ENCODE measurements around the gene ZNRF3. TPM values are rescaled to one million over a fixed set of nuclear protein-coding genes. Genes with fewer than 3 reads are reported as not detected.

ZNRF3 gene
- total and polyA plus RNA-seq, 8 donors = 8.8 to 30.4 (median 27.2) TPM

DNA sequence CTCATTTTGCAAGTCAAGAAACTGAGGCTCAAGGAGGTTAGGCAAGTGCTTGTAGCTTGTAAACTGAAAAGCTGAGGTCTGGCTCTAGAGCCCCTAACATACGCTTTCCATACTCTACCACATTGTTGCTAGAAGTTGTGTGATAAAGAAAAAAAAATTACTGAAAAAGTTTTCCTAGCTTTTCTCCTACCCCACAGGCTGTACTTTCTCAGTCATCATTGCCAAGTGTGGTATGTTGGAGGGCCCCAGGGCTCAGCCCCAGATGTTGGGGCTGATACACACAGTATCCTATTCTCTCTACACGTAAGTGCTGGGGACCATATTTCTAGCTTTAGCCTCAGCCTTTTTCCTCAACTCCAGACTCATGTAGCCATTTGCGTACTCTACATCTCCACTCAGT, 205.4 kb downstream of the ZNRF3 start:
- Histone ChIP-seq H3K27ac (no peak overlapping the region), H3K27me3 (no peaks in the 10 kb centered on the region), H3K36me3 (no peaks in the 10 kb centered on the region), H3K4me3 (no peak overlapping the region), H3K9me3 (no peaks in the 10 kb centered on the region), H3K4me1 (peaks cover 8 to 29% of the 10 kb centered on the region in 2 donors)
- intact Hi-C loops (cut with DNase I) = no loop called here
- no peak for DNase-seq
- ATAC-seq = no peak
- TF ChIP-seq, protein P1, sequence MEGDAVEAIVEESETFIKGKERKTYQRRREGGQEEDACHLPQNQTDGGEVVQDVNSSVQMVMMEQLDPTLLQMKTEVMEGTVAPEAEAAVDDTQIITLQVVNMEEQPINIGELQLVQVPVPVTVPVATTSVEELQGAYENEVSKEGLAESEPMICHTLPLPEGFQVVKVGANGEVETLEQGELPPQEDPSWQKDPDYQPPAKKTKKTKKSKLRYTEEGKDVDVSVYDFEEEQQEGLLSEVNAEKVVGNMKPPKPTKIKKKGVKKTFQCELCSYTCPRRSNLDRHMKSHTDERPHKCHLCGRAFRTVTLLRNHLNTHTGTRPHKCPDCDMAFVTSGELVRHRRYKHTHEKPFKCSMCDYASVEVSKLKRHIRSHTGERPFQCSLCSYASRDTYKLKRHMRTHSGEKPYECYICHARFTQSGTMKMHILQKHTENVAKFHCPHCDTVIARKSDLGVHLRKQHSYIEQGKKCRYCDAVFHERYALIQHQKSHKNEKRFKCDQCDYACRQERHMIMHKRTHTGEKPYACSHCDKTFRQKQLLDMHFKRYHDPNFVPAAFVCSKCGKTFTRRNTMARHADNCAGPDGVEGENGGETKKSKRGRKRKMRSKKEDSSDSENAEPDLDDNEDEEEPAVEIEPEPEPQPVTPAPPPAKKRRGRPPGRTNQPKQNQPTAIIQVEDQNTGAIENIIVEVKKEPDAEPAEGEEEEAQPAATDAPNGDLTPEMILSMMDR (IDR thresholded peaks at IDR 0.05) = no peak

DNA sequence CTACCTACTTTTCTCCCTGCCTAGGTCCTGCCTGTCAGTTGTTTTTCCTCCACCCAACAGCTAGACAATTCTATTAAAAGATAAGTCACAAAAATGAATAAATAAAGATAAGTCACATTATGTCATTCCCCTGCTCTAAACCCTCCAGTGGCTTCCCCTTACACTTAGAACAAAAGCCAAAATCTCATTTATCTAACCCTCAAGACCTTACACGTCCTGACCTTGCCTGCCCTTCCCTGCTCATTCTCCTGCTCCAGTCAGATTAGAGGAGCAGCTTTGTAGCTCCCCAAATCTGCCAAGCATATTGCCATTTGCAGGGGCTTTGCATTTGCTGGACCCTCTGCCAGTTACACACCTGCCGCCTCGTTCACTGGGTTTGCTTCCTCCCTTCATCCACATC, 206.1 kb downstream of the ZNRF3 start:
- Histone ChIP-seq H3K4me3 (no peak overlapping the region), H3K4me1 (peaks cover 8 to 22% of the 10 kb centered on the region in 2 donors), H3K27me3 (no peaks in the 10 kb centered on the region), H3K36me3 (no peaks in the 10 kb centered on the region), H3K27ac (no peak overlapping the region), H3K9me3 (no peaks in the 10 kb centered on the region)
- DNase-seq = no peak
- TF ChIP-seq, protein P1 (IDR thresholded peaks at IDR 0.05) = no peak
- intact Hi-C loops (cut with DNase I) = no loop called here
- ATAC-seq = no peak

DNA sequence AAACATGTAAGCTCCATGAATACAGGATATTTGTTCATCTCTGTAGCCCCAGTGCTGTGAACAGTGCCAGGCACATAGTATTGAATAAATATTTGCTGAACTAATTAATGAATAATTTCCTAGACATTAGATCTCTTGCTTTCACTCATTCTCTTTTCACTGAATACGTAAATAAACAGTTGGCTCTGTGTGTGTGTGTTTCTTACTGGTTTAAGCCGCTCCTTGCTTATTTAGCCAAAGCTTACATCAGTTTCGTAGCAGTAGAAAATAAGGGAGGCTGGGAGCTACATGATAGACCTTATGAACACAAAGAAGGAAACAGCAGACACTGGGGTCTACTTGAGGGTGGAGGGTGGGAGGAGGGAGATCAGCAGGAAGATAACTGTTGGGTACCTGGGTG, 206.7 kb downstream of the ZNRF3 start:
- no peaks in the 10 kb centered on the region for H3K9me3 ChIP-seq
- H3K27ac ChIP-seq = no peak overlapping the region
- TF ChIP-seq, protein P1 (IDR thresholded peaks at IDR 0.05) = no peak
- ATAC-seq (no peak), DNase-seq (no peak)
- no peaks in the 10 kb centered on the region for H3K27me3 ChIP-seq
- H3K4me1 ChIP-seq = peaks cover 8 to 19% of the 10 kb centered on the region in 2 donors
- intact Hi-C loops (cut with DNase I) = no loop called here
- H3K4me3 ChIP-seq = no peak overlapping the region
- H3K36me3 ChIP-seq = peaks cover 0 to 4% of the 10 kb centered on the region in 2 donors

DNA sequence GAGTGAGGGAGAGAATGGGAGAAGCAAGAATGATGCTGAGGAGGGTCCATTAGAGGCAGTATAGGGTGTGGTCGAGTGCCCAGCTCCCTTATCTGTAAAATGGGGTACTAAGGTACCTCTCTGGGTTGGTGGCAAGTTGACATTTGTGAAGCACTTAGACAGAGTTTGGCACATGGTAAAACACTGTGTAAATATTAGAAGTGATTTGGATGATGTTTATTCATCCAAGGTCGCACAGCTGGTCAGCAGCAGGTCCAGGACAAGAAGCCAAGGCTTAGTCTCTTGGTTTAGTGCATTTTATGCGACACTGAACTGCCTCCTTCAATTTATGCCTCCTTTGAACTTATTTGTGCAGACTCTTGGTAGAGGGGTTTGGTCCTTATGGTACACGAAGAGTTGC, 208.9 kb downstream of the ZNRF3 start:
- DNase-seq (no peak), ATAC-seq (peak; percentile 41)
- H3K9me3 ChIP-seq = no peaks in the 10 kb centered on the region
- H3K4me3 ChIP-seq = no peak overlapping the region
- TF ChIP-seq, protein P1 (IDR thresholded peaks at IDR 0.05) = no peak
- H3K36me3 ChIP-seq = peaks cover 0 to 8% of the 10 kb centered on the region in 2 donors
- no peak overlapping the region for H3K27ac ChIP-seq
- peaks cover 8 to 10% of the 10 kb centered on the region in 2 donors for H3K4me1 ChIP-seq
- intact Hi-C loops (cut with DNase I) = no loop called here
- H3K27me3 ChIP-seq = no peaks in the 10 kb centered on the region

DNA sequence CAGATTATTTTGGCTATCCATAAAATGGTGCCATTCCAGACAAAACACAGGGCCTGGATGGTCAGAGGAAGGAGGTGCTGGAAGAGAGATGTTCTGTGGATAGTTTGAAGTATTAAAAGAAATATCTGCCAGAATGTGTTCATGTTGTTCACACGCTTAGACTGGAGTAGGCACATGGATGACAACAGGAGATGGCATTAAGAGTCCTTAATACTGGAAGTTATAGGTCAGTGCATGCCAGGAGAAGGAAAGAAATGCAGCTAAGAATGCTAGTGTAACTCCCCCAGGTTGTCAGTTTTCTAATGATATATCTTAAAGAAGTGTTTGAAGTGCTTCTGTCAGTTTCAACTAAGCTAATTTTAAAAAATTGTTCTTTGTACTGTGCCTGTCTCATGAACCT, 209.7 kb downstream of the ZNRF3 start:
- TF ChIP-seq, protein P1 (IDR thresholded peaks at IDR 0.05) = no peak
- peaks cover 0 to 8% of the 10 kb centered on the region in 2 donors for H3K36me3 ChIP-seq
- peaks cover 8 to 10% of the 10 kb centered on the region in 2 donors for H3K4me1 ChIP-seq
- H3K9me3 ChIP-seq = no peaks in the 10 kb centered on the region
- no peaks in the 10 kb centered on the region for H3K27me3 ChIP-seq
- peak overlapping the region in 1 of 2 donors; percentile 14 for H3K27ac ChIP-seq
- DNase-seq = no peak
- H3K4me3 ChIP-seq = no peak overlapping the region
- ATAC-seq = no peak
- intact Hi-C loops (cut with DNase I) = no loop called here
